ENCODE results near the gene ZNF648. TPM values are rescaled to one million over a fixed set of nuclear protein-coding genes. Genes with fewer than 3 reads are reported as not detected.
A peak's percentile ranks its signal among the peaks of the same experiment; 100 is the strongest.

Gene ZNF648
- polyA plus RNA-seq, 2 of the 4 experiments (the other 2 are of a cell fraction) = not detected

DNA sequence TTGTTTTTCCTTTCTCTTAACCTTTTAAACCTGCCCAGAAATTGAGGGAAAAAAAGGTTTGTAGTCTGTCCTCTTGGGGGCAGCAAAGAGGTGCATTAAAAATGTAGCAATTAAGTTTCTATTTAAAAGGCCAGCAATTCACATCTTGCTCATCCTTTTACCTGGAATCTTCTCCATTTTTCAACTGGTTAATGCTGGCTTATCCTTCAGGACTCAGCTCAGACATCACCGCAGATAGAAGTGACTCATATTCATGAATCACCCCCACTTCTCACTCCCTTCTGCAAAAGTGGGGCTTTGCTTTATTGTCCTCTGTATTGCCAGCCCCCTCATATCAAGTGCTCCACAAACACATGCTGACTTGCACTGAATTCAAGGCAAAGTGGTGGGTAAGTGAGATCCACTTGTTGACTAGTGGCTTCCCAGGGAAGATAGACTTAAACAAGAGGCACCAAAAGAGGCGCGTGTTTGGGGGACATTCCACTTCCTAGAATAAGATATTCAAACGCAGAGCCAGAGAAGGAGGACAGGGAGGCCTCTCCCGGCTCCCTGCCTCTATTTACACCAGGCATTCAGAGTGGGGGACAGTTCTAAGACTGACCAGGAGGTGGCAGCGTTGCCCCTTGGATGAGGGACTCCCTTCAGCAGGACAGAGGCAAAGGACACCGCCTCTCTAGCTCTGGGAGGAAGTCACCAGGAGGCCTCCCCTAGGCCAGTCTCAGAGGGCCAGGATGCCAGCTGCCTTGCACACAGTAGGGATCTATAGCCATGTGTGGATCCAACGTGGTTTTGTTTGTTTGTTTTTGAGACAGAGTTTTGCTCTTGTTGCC is 23.2 kb upstream of the ZNF648 start:
- H3K27ac ChIP-seq = no peak overlapping the region
- peak; percentile 68 to 74 for DNase-seq (ENCODE audit: low read depth in 1 of 2, low spot score in 1 of 2)
- 9% methylated on average over 8 of the region's 8 CpGs for WGBS (ENCODE audit: missing lambda C conversion rate)
- H3K9me3 ChIP-seq = no peaks in the 10 kb centered on the region
- TF ChIP-seq, protein P1, sequence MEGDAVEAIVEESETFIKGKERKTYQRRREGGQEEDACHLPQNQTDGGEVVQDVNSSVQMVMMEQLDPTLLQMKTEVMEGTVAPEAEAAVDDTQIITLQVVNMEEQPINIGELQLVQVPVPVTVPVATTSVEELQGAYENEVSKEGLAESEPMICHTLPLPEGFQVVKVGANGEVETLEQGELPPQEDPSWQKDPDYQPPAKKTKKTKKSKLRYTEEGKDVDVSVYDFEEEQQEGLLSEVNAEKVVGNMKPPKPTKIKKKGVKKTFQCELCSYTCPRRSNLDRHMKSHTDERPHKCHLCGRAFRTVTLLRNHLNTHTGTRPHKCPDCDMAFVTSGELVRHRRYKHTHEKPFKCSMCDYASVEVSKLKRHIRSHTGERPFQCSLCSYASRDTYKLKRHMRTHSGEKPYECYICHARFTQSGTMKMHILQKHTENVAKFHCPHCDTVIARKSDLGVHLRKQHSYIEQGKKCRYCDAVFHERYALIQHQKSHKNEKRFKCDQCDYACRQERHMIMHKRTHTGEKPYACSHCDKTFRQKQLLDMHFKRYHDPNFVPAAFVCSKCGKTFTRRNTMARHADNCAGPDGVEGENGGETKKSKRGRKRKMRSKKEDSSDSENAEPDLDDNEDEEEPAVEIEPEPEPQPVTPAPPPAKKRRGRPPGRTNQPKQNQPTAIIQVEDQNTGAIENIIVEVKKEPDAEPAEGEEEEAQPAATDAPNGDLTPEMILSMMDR (IDR thresholded peaks at IDR 0.05) = peak; percentile 72
- TF ChIP-seq HES2 (IDR thresholded peaks at IDR 0.05) (no peak), SMC3 (IDR thresholded peaks at IDR 0.05) (peak; percentile 88), SREBF2 (IDR thresholded peaks at IDR 0.05) (no peak), FOXS1 (CRISPR knock-in tag; IDR thresholded peaks at IDR 0.05) (no peak), EHF (CRISPR knock-in tag; IDR thresholded peaks at IDR 0.05) (no peak), RAD21 (conservative IDR thresholded peaks at IDR 0.05 in 1 of 2, IDR thresholded peaks at IDR 0.05 in 1 of 2) (peak; percentile 90 to 94)
- TF ChIP-seq, protein P2, sequence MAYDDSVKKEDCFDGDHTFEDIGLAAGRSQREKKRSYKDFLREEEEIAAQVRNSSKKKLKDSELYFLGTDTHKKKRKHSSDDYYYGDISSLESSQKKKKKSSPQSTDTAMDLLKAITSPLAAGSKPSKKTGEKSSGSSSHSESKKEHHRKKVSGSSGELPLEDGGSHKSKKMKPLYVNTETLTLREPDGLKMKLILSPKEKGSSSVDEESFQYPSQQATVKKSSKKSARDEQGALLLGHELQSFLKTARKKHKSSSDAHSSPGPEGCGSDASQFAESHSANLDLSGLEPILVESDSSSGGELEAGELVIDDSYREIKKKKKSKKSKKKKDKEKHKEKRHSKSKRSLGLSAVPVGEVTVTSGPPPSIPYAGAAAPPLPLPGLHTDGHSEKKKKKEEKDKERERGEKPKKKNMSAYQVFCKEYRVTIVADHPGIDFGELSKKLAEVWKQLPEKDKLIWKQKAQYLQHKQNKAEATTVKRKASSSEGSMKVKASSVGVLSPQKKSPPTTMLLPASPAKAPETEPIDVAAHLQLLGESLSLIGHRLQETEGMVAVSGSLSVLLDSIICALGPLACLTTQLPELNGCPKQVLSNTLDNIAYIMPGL (CRISPR knock-in tag; IDR thresholded peaks at IDR 0.05; ENCODE audit: borderline replicate concordance) = no peak
- ChIA-PET POLR2A (no interaction called here), CTCF (interaction anchor here (0.6 to 12.1 kb wide), 36 partner anchors 8 to 702 kb away, joined by 3 to 194 read pairs (median 3); partner anchors contain the start of genes GLUL, RNASEL and TEDDM1)
- no peak overlapping the region for H3K4me3 ChIP-seq
- H3K4me2 ChIP-seq = peak overlapping the region; percentile 36; the same call in 1 of the 3 replicates
- no peak for FAIRE-seq
- peak; percentile 84 to 95 for ATAC-seq
- H3K4me1 ChIP-seq = 0 out of 3 replicates have a peak, but pooled peaks cover 3% of the 10 kb centered on the region

DNA sequence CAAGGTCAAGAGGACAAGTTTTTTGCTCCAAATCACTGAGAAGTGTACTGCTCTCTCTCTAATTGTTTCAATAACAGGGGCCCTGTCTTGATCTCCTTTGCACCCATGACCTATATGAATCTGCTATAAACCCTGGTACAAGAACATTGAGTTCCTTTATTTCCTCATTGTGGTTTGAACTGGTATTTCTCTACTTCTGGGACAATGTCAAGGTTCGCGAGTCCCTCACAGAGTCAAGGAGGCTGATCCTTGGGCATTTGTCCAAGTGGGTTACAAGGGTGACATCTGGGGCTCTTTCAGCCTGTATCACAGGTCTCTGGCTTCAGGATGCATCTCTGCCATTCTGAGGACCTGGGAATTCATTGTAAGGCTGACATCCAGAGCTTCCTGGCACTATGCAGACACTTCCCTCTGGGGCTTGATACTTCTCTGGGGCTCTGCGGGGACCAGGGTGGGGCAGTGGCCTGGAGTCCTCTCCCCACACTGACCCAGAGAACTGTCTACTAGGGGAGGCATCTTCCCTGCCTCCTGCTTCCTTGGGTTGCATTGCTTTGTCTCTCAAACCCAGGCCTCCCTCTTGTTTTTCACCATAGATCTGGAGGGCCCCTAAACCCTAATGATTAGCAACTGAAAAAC is 22.5 kb upstream of the ZNF648 start:
- H3K4me2 ChIP-seq = no peak overlapping the region
- ChIA-PET CTCF (interaction anchor here (0.6 to 12.1 kb wide), 16 partner anchors 14 to 515 kb away, joined by 3 to 194 read pairs (median 4); partner anchors contain the start of genes GLUL and TEDDM1), POLR2A (no interaction called here)
- H3K4me1 ChIP-seq = 0 out of 3 replicates have a peak, but pooled peaks cover 3% of the 10 kb centered on the region
- H3K4me3 ChIP-seq = no peak overlapping the region
- ATAC-seq (peak in 1 of 2 experiments; percentile 37; a peak in 3 of 6 replicates), FAIRE-seq (no peak), DNase-seq (ENCODE audit: low read depth in 1 of 2, low spot score in 1 of 2) (no peak)
- H3K9me3 ChIP-seq = no peaks in the 10 kb centered on the region
- H3K27ac ChIP-seq = no peak overlapping the region
- TF ChIP-seq SREBF2 (IDR thresholded peaks at IDR 0.05) = no peak
- TF ChIP-seq CHD4 (IDR thresholded peaks at IDR 0.05; ENCODE audit: borderline replicate concordance) = no peak
- TF ChIP-seq HOXB5 (CRISPR knock-in tag; IDR thresholded peaks at IDR 0.05) = no peak
- no peak for TF ChIP-seq NR3C1 (IDR thresholded peaks at IDR 0.05)
- TF ChIP-seq EP300 (IDR thresholded peaks at IDR 0.05) = no peak
- no peak for TF ChIP-seq EHMT2 (IDR thresholded peaks at IDR 0.05; ENCODE audit: low read depth)
- no peak for TF ChIP-seq ZFP36 (IDR thresholded peaks at IDR 0.05; ENCODE audit: borderline replicate concordance, partially characterized antibody)
- no peak for TF ChIP-seq CHD2 (IDR thresholded peaks at IDR 0.05; ENCODE audit: low read length, partially characterized antibody)
- TF ChIP-seq RAD21 (conservative IDR thresholded peaks at IDR 0.05 in 1 of 2, IDR thresholded peaks at IDR 0.05 in 1 of 2) = no peak
- no peak for TF ChIP-seq TFCP2L1 (CRISPR knock-in tag; IDR thresholded peaks at IDR 0.05)
- TF ChIP-seq NPAS2 (CRISPR knock-in tag; IDR thresholded peaks at IDR 0.05; ENCODE audit: borderline replicate concordance) = no peak
- TF ChIP-seq HEYL (CRISPR knock-in tag; IDR thresholded peaks at IDR 0.05) = no peak
- no peak for TF ChIP-seq CBX2 (IDR thresholded peaks at IDR 0.05; ENCODE audit: borderline replicate concordance, low read depth)
- TF ChIP-seq JUNB (IDR thresholded peaks at IDR 0.05) = no peak
- TF ChIP-seq E2F6 (IDR thresholded peaks at IDR 0.05; ENCODE audit: borderline replicate concordance, low read depth) = no peak
- no peak for TF ChIP-seq ESRRA (IDR thresholded peaks at IDR 0.05; ENCODE audit: borderline replicate concordance, low read length)
- TF ChIP-seq RFX5 (IDR thresholded peaks at IDR 0.05) = no peak
- TF ChIP-seq HDAC2 (IDR thresholded peaks at IDR 0.05) = no peak
- TF ChIP-seq ZSCAN20 (CRISPR knock-in tag; IDR thresholded peaks at IDR 0.05) = no peak
- 64% methylated on average over 3 of the region's 3 CpGs for WGBS (ENCODE audit: missing lambda C conversion rate)
